ENCODE results near the gene ZFP28.
A peak's percentile ranks its signal among the peaks of the same experiment; 100 is the strongest.

The ZFP28 gene

GRCh38 chr19:56538761-56539263 is at the start of gene ZFP28:
ZFP28 (plus strand) TSS chr19:56538948; CDS start chr19:56539019, 71 bp downstream.
- DNase-seq: no peak

- no peak for DNase-seq
Measured at GRCh38 chr19:56491399-56491798, 47.3 kb upstream of the ZFP28 start.

GRCh38 chr19:56504581-56504980 is 34.2 kb upstream of the ZFP28 start:
- no peak for DNase-seq

GRCh38 chr19:56507446-56508289 is 31.1 kb upstream of the ZFP28 start, which contains the start of gene ZNF471:
ZNF471 (plus strand) TSS chr19:56507855; CDS start chr19:56511572, 3,717 bp downstream.
- peak; percentile 73 for DNase-seq

- no peak for DNase-seq
Measured at GRCh38 chr19:56508290-56508778, 30.4 kb upstream of the ZFP28 start.

- no peak for DNase-seq
Measured at GRCh38 chr19:56525214-56525860, 13.4 kb upstream of the ZFP28 start.

- DNase-seq: no peak
Measured at GRCh38 chr19:56537442-56537841, 1.3 kb upstream of the ZFP28 start.

- peak; percentile 86 for DNase-seq
Measured at GRCh38 chr19:56538254-56538760, 441 bp upstream of the ZFP28 start.

GRCh38 chr19:56543776-56544175 is 5.0 kb downstream of the ZFP28 start:
- no peak for DNase-seq

- DNase-seq: no peak
Measured at GRCh38 chr19:56547535-56547934, 8.8 kb downstream of the ZFP28 start.

- no peak for DNase-seq
Measured at GRCh38 chr19:56554272-56554869, 15.6 kb downstream of the ZFP28 start.

- no peak for DNase-seq
Measured at GRCh38 chr19:56562766-56563165, 24.0 kb downstream of the ZFP28 start.

GRCh38 chr19:56566904-56567273 is 28.1 kb downstream of the ZFP28 start:
- DNase-seq: peak; percentile 44

GRCh38 chr19:56567274-56568120 is 28.7 kb downstream of the ZFP28 start, which contains the start of gene ZNF470:
ZNF470 (plus strand) TSS chr19:56567468; CDS start chr19:56570312, 2,844 bp downstream.
- peak; percentile 91 for DNase-seq

- DNase-seq: no peak
Measured at GRCh38 chr19:56572589-56572988, 33.8 kb downstream of the ZFP28 start.

- no peak for DNase-seq
Measured at GRCh38 chr19:56573914-56574313, 35.2 kb downstream of the ZFP28 start.

- no peak for DNase-seq
Measured at GRCh38 chr19:56577719-56578602, 39.2 kb downstream of the ZFP28 start.

- DNase-seq: no peak
Measured at GRCh38 chr19:56594446-56594782, 55.7 kb downstream of the ZFP28 start.

- DNase-seq: peak; percentile 91
Measured at GRCh38 chr19:56594783-56595547, 56.2 kb downstream of the ZFP28 start, which contains the start of gene ZNF71. ZNF71 (plus strand) TSS chr19:56595302; CDS start chr19:56601559, 6,257 bp downstream.

GRCh38 chr19:56595548-56595899 is 56.8 kb downstream of the ZFP28 start:
- DNase-seq: no peak

Measured in activated CD4-positive, alpha-beta T cell treated with anti-CD3 and anti-CD28 coated beads, Interleukin-10, Interleukin-2, amounts not matched to agents 100 ng/mL and 50 ng/mL, durations not matched to agents 16 hours and 8 hours (primary cell).